Activated T-cell treated with anti-CD3 and anti-CD28 coated beads, Interleukin-2, amount 50 U/mL, for 72 hours (primary cell): ENCODE results near the gene EIF3F. TPM values are rescaled to one million over a fixed set of nuclear protein-coding genes. Genes with fewer than 3 reads are reported as not detected.

Source experiments
- ATAC-seq, 2 donors: fragments of 150-1000 bp; cut with Tn5 transposase; replicated peaks in 1 of 2; 2 replicates each; pipeline ENCODE4 v1.10.0; 2021; ENCODE audit warnings: moderate library complexity in 2 of 2, mild to moderate bottlenecking in 1 of 2
- DNase-seq, 2 donors: peaks; one replicate each; pipeline ENCODE4 v3.0.0; 2021 to 2022; ENCODE audit warnings: mixed read lengths in 1 of 2
- H3K27ac Mint-ChIP-seq: one replicate; pipeline ENCODE4 v1.8.0; 2022; ENCODE audit warnings: mild to moderate bottlenecking, moderate library complexity, mixed read lengths
- H3K27me3 Mint-ChIP-seq: one replicate; pipeline ENCODE4 v1.8.0; 2022; ENCODE audit warnings: low read depth, mixed read lengths
- H3K36me3 Mint-ChIP-seq, 2 donors: one replicate each; pipeline ENCODE4 v1.8.0; 2022; ENCODE audit warnings: mixed read lengths in 2 of 2, mild to moderate bottlenecking in 1 of 2; ENCODE audit not compliant: insufficient read depth in 2 of 2
- H3K4me1 Mint-ChIP-seq: one replicate; pipeline ENCODE4 v1.8.0; 2022; ENCODE audit warnings: low read depth, mixed read lengths
- H3K4me3 Mint-ChIP-seq, 2 donors: one replicate each; pipeline ENCODE4 v1.8.0; 2022; ENCODE audit warnings: mild to moderate bottlenecking in 2 of 2, mixed read lengths in 2 of 2, moderate library complexity in 2 of 2
- H3K9me3 Mint-ChIP-seq, 2 donors: one replicate each; pipeline ENCODE4 v1.8.0; 2022; ENCODE audit warnings: mixed read lengths in 2 of 2
- total RNA-seq, 2 donors: library from RNA; stranded (reverse); gene quantifications; one replicate each; pipeline ENCODE4 v1.2.3, GENCODE V29; 2022

The EIF3F gene
- total RNA-seq, 2 donors from 2014 or later: 287 to 325 TPM

DNA sequence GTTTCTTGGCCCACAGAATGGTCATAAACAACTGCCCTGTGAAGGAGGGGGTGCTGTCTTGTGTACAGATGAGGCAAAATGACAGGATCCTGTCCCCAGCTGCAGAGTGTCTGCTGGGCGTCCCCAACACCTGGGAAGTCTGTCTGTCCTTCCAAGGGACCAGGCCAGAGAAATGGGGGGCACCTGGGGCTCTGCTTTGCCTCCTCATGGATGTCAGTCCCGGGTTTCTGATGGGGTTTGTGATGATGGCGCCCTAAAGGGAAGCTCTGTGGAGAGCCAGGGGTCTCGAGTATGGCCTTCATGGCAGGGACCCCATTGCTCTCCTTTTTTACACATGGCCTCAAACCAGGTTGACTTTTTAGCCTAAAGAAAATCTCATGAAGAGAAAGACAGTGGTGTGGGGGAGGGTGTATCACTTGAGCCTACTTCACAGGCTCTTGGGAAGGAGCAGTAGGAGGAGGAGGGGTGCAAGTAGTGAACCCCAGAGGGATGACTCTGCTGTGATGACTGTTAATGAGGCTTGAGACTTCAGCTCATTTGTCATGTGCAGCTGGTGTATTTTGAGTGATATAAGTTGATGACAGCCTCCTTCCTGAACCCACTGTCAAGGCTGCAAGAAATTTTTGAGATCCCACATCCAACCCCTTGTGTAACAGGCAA, 53.3 kb downstream of the EIF3F start:
- Mint-ChIP-seq H3K36me3 (no peaks in the 10 kb centered on the region), H3K27ac (no peak overlapping the region), H3K4me3 (no peak overlapping the region), H3K9me3 (no peaks in the 10 kb centered on the region), H3K4me1 (no peaks in the 10 kb centered on the region), H3K27me3 (peaks cover 11% of the 10 kb centered on the region)
- ATAC-seq (no peak), DNase-seq (no peak)

DNA sequence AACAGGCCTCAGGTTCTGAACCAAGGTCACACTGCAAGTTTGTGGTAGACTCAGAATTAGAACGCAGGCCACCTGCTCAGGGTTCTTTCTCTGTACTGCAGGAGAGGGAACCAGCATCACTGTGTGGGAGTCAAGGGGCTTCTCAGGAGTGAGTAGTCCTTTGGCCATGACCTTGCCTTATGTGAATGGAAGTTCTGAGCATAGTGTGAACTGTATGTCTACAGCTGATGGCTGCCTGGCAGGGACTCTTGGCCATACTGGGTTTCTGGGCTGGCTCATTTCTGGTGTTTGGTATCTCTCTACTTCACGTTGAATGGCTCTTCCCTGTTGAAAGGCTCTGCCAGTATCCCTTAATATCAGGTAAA, 53.8 kb downstream of the EIF3F start:
- no peak overlapping the region for H3K4me3 Mint-ChIP-seq
- peaks cover 13% of the 10 kb centered on the region for H3K27me3 Mint-ChIP-seq
- no peaks in the 10 kb centered on the region for H3K36me3 Mint-ChIP-seq
- ATAC-seq (no peak), DNase-seq (no peak)
- H3K27ac Mint-ChIP-seq: no peak overlapping the region
- no peaks in the 10 kb centered on the region for H3K9me3 Mint-ChIP-seq
- H3K4me1 Mint-ChIP-seq: no peaks in the 10 kb centered on the region

DNA sequence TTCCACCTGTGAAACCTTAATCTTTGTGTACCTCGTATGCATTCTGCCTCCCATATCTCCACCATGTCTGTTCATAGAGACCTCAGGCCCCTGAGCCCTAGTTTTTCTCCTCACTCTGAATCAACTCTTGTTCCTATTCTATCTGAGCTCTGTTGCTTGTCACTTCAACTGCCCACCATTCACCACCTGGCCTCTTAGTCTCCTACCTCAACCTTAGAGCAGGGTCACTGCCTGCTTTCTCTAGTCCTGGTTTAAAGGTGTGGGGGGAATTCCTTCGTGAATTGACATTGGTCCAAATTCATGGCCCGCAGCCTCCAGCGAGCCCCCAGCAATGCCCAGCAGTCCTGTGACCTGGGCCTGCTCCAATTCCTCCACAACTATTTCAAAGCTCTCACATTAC, 54.4 kb downstream of the EIF3F start:
- H3K9me3 Mint-ChIP-seq: no peaks in the 10 kb centered on the region
- H3K36me3 Mint-ChIP-seq: no peaks in the 10 kb centered on the region
- no peak overlapping the region for H3K27ac Mint-ChIP-seq
- DNase-seq (no peak), ATAC-seq (no peak)
- H3K4me1 Mint-ChIP-seq: no peaks in the 10 kb centered on the region
- H3K4me3 Mint-ChIP-seq: no peak overlapping the region
- H3K27me3 Mint-ChIP-seq: peaks cover 20% of the 10 kb centered on the region

DNA sequence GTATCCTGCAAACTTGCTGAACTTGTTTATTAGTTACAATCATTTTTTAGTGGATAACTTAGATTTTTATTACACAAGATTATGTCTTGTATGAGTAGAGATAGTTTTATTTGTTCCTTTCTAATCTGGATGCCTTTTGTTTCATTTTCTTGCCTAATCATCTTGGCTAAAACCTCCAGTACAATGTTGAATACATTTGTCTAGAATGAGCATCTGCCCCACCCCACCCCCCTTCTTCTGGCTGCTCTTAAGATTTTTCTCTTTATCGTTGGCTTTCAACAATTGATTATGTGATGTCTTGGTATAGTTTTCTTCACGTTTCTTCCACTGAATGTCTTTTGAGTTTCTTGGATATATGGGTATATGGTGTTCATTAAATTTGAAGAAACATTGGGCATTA, 56.6 kb downstream of the EIF3F start:
- DNase-seq (no peak), ATAC-seq (no peak)
- Mint-ChIP-seq H3K36me3 (no peaks in the 10 kb centered on the region), H3K4me3 (no peak overlapping the region), H3K4me1 (no peaks in the 10 kb centered on the region), H3K27me3 (peaks cover 20% of the 10 kb centered on the region), H3K9me3 (no peaks in the 10 kb centered on the region), H3K27ac (no peak overlapping the region)

DNA sequence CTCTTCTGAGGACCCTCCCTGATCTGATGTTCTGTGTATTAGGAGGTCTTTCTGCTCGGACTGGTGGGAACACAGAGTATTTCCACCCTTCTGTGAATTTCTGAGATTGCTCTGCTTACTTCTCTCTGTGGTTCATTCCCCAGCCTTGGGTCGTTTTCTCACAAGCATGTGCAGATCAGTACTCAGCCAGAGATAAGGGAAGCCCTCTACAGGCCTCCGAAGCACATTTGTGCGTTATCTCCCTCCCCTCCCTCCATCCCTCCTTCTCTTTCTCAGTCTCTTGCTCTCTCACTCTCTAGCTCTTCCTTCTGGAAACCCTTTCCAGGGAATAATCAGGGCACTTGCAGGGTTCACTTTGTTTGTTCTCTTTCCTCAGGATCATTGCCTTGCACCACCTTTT, 58.7 kb downstream of the EIF3F start:
- DNase-seq: no peak
- ATAC-seq: no peak
- Mint-ChIP-seq H3K27me3 (peaks cover 25% of the 10 kb centered on the region), H3K9me3 (no peaks in the 10 kb centered on the region), H3K4me1 (no peaks in the 10 kb centered on the region), H3K36me3 (no peaks in the 10 kb centered on the region), H3K4me3 (no peak overlapping the region), H3K27ac (no peak overlapping the region)

DNA sequence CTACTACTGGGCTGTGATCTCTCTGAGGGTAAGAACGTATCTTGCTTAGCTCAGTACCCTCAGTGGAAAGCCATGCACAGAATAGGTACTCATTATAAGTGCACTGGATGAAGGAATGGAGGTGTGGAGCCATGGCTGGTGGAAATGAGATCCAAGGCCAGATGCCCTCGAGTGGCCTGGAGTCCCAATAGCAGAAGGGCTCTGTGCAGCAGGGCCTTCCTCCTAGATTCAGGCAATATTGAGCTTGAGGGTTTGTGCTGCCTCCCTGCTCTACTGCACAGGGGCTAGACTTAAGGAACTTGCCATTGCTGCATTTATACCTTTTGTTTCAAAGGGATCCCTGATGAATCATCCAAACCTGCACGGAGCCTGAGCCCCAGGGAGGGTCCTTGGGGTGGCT, 60.2 kb downstream of the EIF3F start:
- Mint-ChIP-seq H3K4me3 (no peak overlapping the region), H3K4me1 (no peaks in the 10 kb centered on the region), H3K27me3 (peaks cover 32% of the 10 kb centered on the region), H3K9me3 (no peaks in the 10 kb centered on the region), H3K36me3 (no peaks in the 10 kb centered on the region), H3K27ac (no peak overlapping the region)
- no peak for ATAC-seq
- no peak for DNase-seq

DNA sequence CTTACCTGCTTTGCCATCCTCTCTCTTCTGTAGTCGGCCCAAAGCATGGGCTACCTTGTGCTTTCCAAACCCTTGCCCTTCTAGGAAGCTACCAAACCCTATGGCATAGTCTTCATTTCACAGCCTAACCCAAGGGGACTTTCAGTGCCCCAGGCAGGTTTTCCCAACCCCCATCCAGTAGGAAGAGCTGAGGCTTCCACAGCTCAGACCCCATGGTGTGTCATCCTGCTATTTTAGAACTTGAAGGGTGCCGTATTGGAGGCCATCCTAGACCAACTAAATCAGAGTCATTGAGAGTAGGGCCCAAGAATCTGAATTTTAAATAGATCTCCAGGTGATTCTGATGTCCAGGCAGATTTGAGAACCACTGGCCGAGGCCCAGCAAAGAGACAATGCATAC, 61.9 kb downstream of the EIF3F start:
- peaks cover 27% of the 10 kb centered on the region for H3K27me3 Mint-ChIP-seq
- no peaks in the 10 kb centered on the region for H3K9me3 Mint-ChIP-seq
- H3K4me1 Mint-ChIP-seq: no peaks in the 10 kb centered on the region
- no peaks in the 10 kb centered on the region for H3K36me3 Mint-ChIP-seq
- DNase-seq (no peak), ATAC-seq (no peak)
- no peak overlapping the region for H3K27ac Mint-ChIP-seq
- no peak overlapping the region for H3K4me3 Mint-ChIP-seq

Other genes starting within 250 kb of the EIF3F start
- not detected for gene OR5P2, start 190.4 kb upstream of the EIF3F start, total RNA-seq
- gene OR5P3, start 156.5 kb upstream of the EIF3F start, total RNA-seq: not detected
- not detected for gene OR10A6, start 56.1 kb upstream of the EIF3F start, total RNA-seq
- not detected for gene OR10A3, start 45.6 kb upstream of the EIF3F start, total RNA-seq
- not detected for gene NLRP10, start 21.9 kb upstream of the EIF3F start, total RNA-seq
- under 1 TPM; 0.10 to 0.32 TPM for gene TUB, start 93.9 kb downstream of the EIF3F start, total RNA-seq
- gene RIC3, start 181.7 kb downstream of the EIF3F start, total RNA-seq: 10 to 100 TPM; 17.2 to 17.8 TPM